HEK293T (cell line): ENCODE measurements around the gene ZNF532.

ENCODE experiments used
- CTCF ChIA-PET: fragments of 350-600 bp; formaldehyde crosslinking; extraction: SDS; loops from one replicate; lab custom pipeline; 2021; ENCODE audit warnings: antibody characterized with exemption, inconsistent platforms; lab: Yijun Ruan, JAX
- POLR2A ChIA-PET: fragments of 350-600 bp; formaldehyde crosslinking; extraction: SDS; loops from one replicate; lab custom pipeline; 2020; ENCODE audit warnings: antibody characterized with exemption, inconsistent platforms; lab: Yijun Ruan, JAX
- DNase-seq: peaks from one replicate; pipeline ENCODE4 v3.0.0; 2012; ENCODE audit warnings: mixed read lengths; ENCODE audit errors: extremely low spot score
- ARNT ChIP-seq: fragments of 450-650 bp; IDR thresholded peaks from 2 replicates; pipeline ENCODE4 v1.6.1; 2017; ENCODE audit warnings: mild to moderate bottlenecking
- BHLHE40 ChIP-seq: fragments of 450-650 bp; IDR thresholded peaks from 2 replicates; pipeline ENCODE4 v1.6.1; 2016; ENCODE audit warnings: mild to moderate bottlenecking, moderate library complexity, borderline replicate concordance
- CTBP1 ChIP-seq: fragments of 450-650 bp; IDR thresholded peaks from 2 replicates; pipeline ENCODE4 v1.6.1; 2016; ENCODE audit warnings: borderline replicate concordance
- ELF4 ChIP-seq: fragments of 450-650 bp; IDR thresholded peaks from 2 replicates; pipeline ENCODE4 v1.6.1; 2017; ENCODE audit warnings: antibody characterized with exemption
- FOXA1 ChIP-seq: fragments of 450-650 bp; IDR thresholded peaks from 2 replicates; pipeline ENCODE4 v1.6.1; 2016; ENCODE audit warnings: mild to moderate bottlenecking
- FOXK2 ChIP-seq: fragments of 450-650 bp; IDR thresholded peaks from 2 replicates; pipeline ENCODE4 v1.6.1; 2016; ENCODE audit warnings: mild to moderate bottlenecking
- FOXM1 ChIP-seq: fragments of 450-650 bp; IDR thresholded peaks from 2 replicates; pipeline ENCODE4 v1.6.1; 2017; ENCODE audit warnings: mild to moderate bottlenecking, borderline replicate concordance
- HDGF ChIP-seq: fragments of 450-650 bp; IDR thresholded peaks from 2 replicates; pipeline ENCODE4 v1.6.1; 2017; ENCODE audit warnings: antibody characterized with exemption, borderline replicate concordance
- L3MBTL2 ChIP-seq: fragments of 450-650 bp; conservative IDR thresholded peaks from 2 replicates; pipeline ENCODE4 v1.6.1; 2016; ENCODE audit warnings: mild to moderate bottlenecking
- LEF1 ChIP-seq: fragments of 450-650 bp; IDR thresholded peaks from 2 replicates; pipeline ENCODE4 v1.6.1; 2017; ENCODE audit warnings: mild to moderate bottlenecking, borderline replicate concordance
- NFRKB ChIP-seq: fragments of 450-650 bp; IDR thresholded peaks from 2 replicates; pipeline ENCODE4 v1.6.1; 2016; ENCODE audit warnings: mild to moderate bottlenecking, moderate library complexity
- PKNOX1 ChIP-seq: fragments of 450-650 bp; IDR thresholded peaks from 2 replicates; pipeline ENCODE4 v1.6.1; 2016
- SP1 ChIP-seq: fragments of 450-650 bp; IDR thresholded peaks from 2 replicates; pipeline ENCODE4 v1.6.1; 2017
- SUZ12 ChIP-seq: fragments of 450-650 bp; IDR thresholded peaks from 2 replicates; pipeline ENCODE4 v1.6.1; 2016; ENCODE audit warnings: mild to moderate bottlenecking
- TARDBP ChIP-seq: fragments of 450-650 bp; IDR thresholded peaks from 2 replicates; pipeline ENCODE4 v1.6.1; 2016
- ZNF384 ChIP-seq: fragments of 450-650 bp; IDR thresholded peaks from 2 replicates; pipeline ENCODE4 v1.6.1; 2016

Gene ZNF532

GRCh38 chr18:58992301-58993231, 127.9 kb downstream of the ZNF532 start:
- POLR2A ChIA-PET = no interaction called here
- CTCF ChIA-PET = no interaction called here
- DNase-seq = no peak
- TF ChIP-seq FOXM1 = no peak
- no peak for TF ChIP-seq CTBP1
- no peak for TF ChIP-seq FOXK2
- TF ChIP-seq HDGF = no peak
- TF ChIP-seq SP1 = no peak
- TF ChIP-seq ZNF384 = no peak

- DNase-seq = no peak
- POLR2A ChIA-PET = no interaction called here
- CTCF ChIA-PET = no interaction called here
- TF ChIP-seq SUZ12 (no peak), LEF1 (no peak)
These were observed 128.6 kb downstream of the ZNF532 start for GRCh38 chr18:58993260-58993659.

GRCh38 chr18:58995663-58996062, 131.0 kb downstream of the ZNF532 start:
- CTCF ChIA-PET = no interaction called here

GRCh38 chr18:58996131-58996641, 131.5 kb downstream of the ZNF532 start:
- ChIA-PET POLR2A (no interaction called here), CTCF (no interaction called here)
- DNase-seq = no peak
- no peak for TF ChIP-seq FOXK2
- TF ChIP-seq SUZ12 = no peak
- TF ChIP-seq ZNF384 = no peak
- TF ChIP-seq FOXM1 = no peak

More at GRCh38 chr18:58995663-58996062, 131.0 kb downstream of the ZNF532 start:
- TF ChIP-seq SP1 (no peak), L3MBTL2 (no peak), PKNOX1 (no peak), ZNF384 (no peak), ARNT (no peak), TARDBP (no peak), CTBP1 (no peak), BHLHE40 (no peak), SUZ12 (no peak), LEF1 (no peak), FOXM1 (no peak), FOXA1 (no peak), NFRKB (no peak), ELF4 (no peak), FOXK2 (no peak), HDGF (no peak)
- POLR2A ChIA-PET = no interaction called here
- DNase-seq = no peak

GRCh38 chr18:58996696-58997095, 132.0 kb downstream of the ZNF532 start:
- no peak for DNase-seq
- CTCF ChIA-PET = no interaction called here
- TF ChIP-seq HDGF (no peak), NFRKB (no peak), ARNT (no peak), SUZ12 (no peak), SP1 (no peak), BHLHE40 (no peak), TARDBP (no peak), CTBP1 (no peak), PKNOX1 (no peak), LEF1 (no peak), ZNF384 (no peak), FOXK2 (no peak), ELF4 (no peak), L3MBTL2 (no peak), FOXM1 (no peak), FOXA1 (no peak)
- POLR2A ChIA-PET = no interaction called here

GRCh38 chr18:58997811-58998337, 133.2 kb downstream of the ZNF532 start:
- DNase-seq = no peak
- TF ChIP-seq CTBP1 (no peak), NFRKB (no peak), SP1 (no peak), SUZ12 (no peak)
- ChIA-PET POLR2A (no interaction called here), CTCF (interaction anchor here (0.6 kb wide), 1 partner anchor 85 kb away, joined by 4 read pairs; no protein-coding TSS in a partner anchor)
